ENCODE data around the gene MFAP5. TPM values are rescaled to one million over a fixed set of nuclear protein-coding genes. Genes with fewer than 3 reads are reported as not detected.

Gene MFAP5
- total RNA-seq, 1 donor from 2014 or later = 105 TPM

DNA sequence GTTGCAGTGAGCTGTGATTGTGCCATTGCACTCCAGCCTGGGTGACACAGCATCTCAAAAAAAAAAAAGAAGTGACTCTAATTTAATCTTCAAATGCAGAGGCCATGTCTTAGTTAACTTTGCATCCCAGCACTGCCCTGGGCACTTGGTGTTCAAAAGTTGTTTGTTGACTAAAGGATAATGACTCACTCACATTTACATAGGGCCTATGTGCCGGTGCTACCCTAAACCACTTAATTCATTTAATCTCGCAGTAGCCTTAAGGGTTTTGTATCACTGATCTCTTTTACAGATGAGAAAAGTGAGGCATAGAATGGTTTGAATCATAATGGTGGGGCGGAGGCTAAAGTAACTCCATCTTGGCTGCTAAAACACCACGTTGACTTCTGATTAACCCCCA lies 23.7 kb downstream of the MFAP5 start:
- Histone ChIP-seq H3K4me3 (ENCODE audit: insufficient read depth, low read depth, low read length) (no peak overlapping the region), H3K27ac (ENCODE audit: low read depth, low read length) (no peak overlapping the region), H3K4me1 (ENCODE audit: insufficient read depth, low read length) (no peaks in the 10 kb centered on the region), H3K9me3 (ENCODE audit: insufficient read depth, low read depth, low read length) (no peaks in the 10 kb centered on the region), H2AFZ (ENCODE audit: low read depth, low read length) (no peak overlapping the region), H3K9ac (ENCODE audit: low read length) (no peak overlapping the region), H4K20me1 (ENCODE audit: insufficient read depth, low read length) (no peaks in the 10 kb centered on the region), H3K79me2 (ENCODE audit: insufficient read depth, low read length) (no peaks in the 10 kb centered on the region), H3K27me3 (ENCODE audit: insufficient read depth, low read length) (no peaks in the 10 kb centered on the region), H3K36me3 (ENCODE audit: insufficient read depth, low read length) (no peaks in the 10 kb centered on the region), H3K4me2 (ENCODE audit: low read length) (no peak overlapping the region)
- Mint-ChIP-seq H3K27ac (ENCODE audit: unreplicated experiment) (no peak overlapping the region), H3K4me1 (ENCODE audit: low read depth, unreplicated experiment) (no peaks in the 10 kb centered on the region), H3K27me3 (ENCODE audit: low read depth, unreplicated experiment) (peaks cover 3% of the 10 kb centered on the region), H3K9me3 (ENCODE audit: unreplicated experiment) (peaks cover 4% of the 10 kb centered on the region), H3K36me3 (ENCODE audit: low read depth, unreplicated experiment) (no peaks in the 10 kb centered on the region), H3K4me3 (ENCODE audit: unreplicated experiment) (no peak overlapping the region)
- no peak for TF ChIP-seq EZH2 (IDR thresholded peaks at IDR 0.05; ENCODE audit: insufficient read depth, low read length)
- DNase-seq (ENCODE audit: low read depth) (no peak), FAIRE-seq (no peak)

DNA sequence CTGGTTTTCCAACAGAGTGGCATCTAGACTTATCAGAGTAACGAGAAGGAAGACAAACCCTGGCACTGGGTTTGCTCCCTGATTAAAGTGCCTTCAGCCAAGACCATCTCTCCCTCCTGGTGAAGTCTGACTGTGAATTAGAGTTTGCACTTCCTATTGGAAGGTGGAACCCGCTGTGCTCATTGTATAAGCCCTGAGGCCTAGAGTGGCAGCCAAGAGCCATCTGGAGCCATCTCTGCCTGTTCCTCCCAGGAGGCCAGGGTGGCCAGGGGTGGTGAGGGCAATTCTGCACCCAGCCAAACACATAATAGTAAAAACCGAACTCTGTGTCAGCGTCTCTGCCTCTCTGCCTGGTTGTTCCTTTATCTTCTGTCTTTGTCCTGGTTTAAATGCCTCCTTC lies 25.0 kb downstream of the MFAP5 start:
- Histone ChIP-seq H3K27me3 (ENCODE audit: insufficient read depth, low read length) (no peaks in the 10 kb centered on the region), H3K4me2 (ENCODE audit: low read length) (no peak overlapping the region), H2AFZ (ENCODE audit: low read depth, low read length) (no peak overlapping the region), H3K79me2 (ENCODE audit: insufficient read depth, low read length) (no peaks in the 10 kb centered on the region), H3K9me3 (ENCODE audit: insufficient read depth, low read depth, low read length) (no peaks in the 10 kb centered on the region), H3K9ac (ENCODE audit: low read length) (no peak overlapping the region), H4K20me1 (ENCODE audit: insufficient read depth, low read length) (no peaks in the 10 kb centered on the region), H3K4me3 (ENCODE audit: insufficient read depth, low read depth, low read length) (no peak overlapping the region), H3K36me3 (ENCODE audit: insufficient read depth, low read length) (no peaks in the 10 kb centered on the region), H3K27ac (ENCODE audit: low read depth, low read length) (no peak overlapping the region), H3K4me1 (ENCODE audit: insufficient read depth, low read length) (no peaks in the 10 kb centered on the region)
- Mint-ChIP-seq H3K27ac (ENCODE audit: unreplicated experiment) (no peak overlapping the region), H3K27me3 (ENCODE audit: low read depth, unreplicated experiment) (peaks cover 3% of the 10 kb centered on the region), H3K9me3 (ENCODE audit: unreplicated experiment) (peaks cover 4% of the 10 kb centered on the region), H3K4me1 (ENCODE audit: low read depth, unreplicated experiment) (no peaks in the 10 kb centered on the region), H3K36me3 (ENCODE audit: low read depth, unreplicated experiment) (no peaks in the 10 kb centered on the region), H3K4me3 (ENCODE audit: unreplicated experiment) (no peak overlapping the region)
- DNase-seq (ENCODE audit: low read depth) = no peak
- FAIRE-seq = no peak
- TF ChIP-seq EZH2 (IDR thresholded peaks at IDR 0.05; ENCODE audit: insufficient read depth, low read length) = no peak
- TF ChIP-seq, protein P1, sequence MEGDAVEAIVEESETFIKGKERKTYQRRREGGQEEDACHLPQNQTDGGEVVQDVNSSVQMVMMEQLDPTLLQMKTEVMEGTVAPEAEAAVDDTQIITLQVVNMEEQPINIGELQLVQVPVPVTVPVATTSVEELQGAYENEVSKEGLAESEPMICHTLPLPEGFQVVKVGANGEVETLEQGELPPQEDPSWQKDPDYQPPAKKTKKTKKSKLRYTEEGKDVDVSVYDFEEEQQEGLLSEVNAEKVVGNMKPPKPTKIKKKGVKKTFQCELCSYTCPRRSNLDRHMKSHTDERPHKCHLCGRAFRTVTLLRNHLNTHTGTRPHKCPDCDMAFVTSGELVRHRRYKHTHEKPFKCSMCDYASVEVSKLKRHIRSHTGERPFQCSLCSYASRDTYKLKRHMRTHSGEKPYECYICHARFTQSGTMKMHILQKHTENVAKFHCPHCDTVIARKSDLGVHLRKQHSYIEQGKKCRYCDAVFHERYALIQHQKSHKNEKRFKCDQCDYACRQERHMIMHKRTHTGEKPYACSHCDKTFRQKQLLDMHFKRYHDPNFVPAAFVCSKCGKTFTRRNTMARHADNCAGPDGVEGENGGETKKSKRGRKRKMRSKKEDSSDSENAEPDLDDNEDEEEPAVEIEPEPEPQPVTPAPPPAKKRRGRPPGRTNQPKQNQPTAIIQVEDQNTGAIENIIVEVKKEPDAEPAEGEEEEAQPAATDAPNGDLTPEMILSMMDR (IDR thresholded peaks at IDR 0.05; ENCODE audit: insufficient read depth, low read depth, low read length) = no peak

DNA sequence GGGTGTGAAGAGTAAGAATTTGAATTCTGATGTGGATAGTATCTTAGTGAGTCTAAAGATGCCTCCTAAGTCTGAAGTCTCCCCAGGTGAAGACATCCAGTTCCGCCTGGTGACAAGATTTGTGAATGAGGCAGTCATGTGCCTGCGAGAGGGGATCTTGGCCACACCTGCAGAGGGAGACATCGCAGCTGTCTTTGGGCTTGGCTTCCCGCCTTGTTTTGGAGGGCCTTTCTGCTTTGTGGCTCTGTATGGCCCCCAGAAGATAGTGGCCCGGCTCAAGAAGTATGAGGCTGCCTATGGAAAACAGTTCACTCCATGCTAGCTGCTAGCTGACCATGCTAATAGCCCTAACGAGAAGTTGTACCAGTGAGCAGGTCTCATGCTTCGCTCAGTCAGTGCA lies 25.4 kb downstream of the MFAP5 start:
- Histone ChIP-seq H2AFZ (ENCODE audit: low read depth, low read length) (no peak overlapping the region), H3K4me3 (ENCODE audit: insufficient read depth, low read depth, low read length) (no peak overlapping the region), H3K27me3 (ENCODE audit: insufficient read depth, low read length) (no peaks in the 10 kb centered on the region), H3K9ac (ENCODE audit: low read length) (no peak overlapping the region), H3K4me2 (ENCODE audit: low read length) (no peak overlapping the region), H3K9me3 (ENCODE audit: insufficient read depth, low read depth, low read length) (no peaks in the 10 kb centered on the region), H3K36me3 (ENCODE audit: insufficient read depth, low read length) (no peaks in the 10 kb centered on the region), H3K79me2 (ENCODE audit: insufficient read depth, low read length) (no peaks in the 10 kb centered on the region), H4K20me1 (ENCODE audit: insufficient read depth, low read length) (no peaks in the 10 kb centered on the region), H3K27ac (ENCODE audit: low read depth, low read length) (no peak overlapping the region), H3K4me1 (ENCODE audit: insufficient read depth, low read length) (no peaks in the 10 kb centered on the region)
- no peaks in the 10 kb centered on the region for H3K4me1 Mint-ChIP-seq (ENCODE audit: low read depth, unreplicated experiment)
- peaks cover 4% of the 10 kb centered on the region for H3K9me3 Mint-ChIP-seq (ENCODE audit: unreplicated experiment)
- TF ChIP-seq, protein P1 (IDR thresholded peaks at IDR 0.05; ENCODE audit: insufficient read depth, low read depth, low read length) = no peak
- TF ChIP-seq EZH2 (IDR thresholded peaks at IDR 0.05; ENCODE audit: insufficient read depth, low read length) = no peak
- no peaks in the 10 kb centered on the region for H3K36me3 Mint-ChIP-seq (ENCODE audit: low read depth, unreplicated experiment)
- peaks cover 3% of the 10 kb centered on the region for H3K27me3 Mint-ChIP-seq (ENCODE audit: low read depth, unreplicated experiment)
- H3K4me3 Mint-ChIP-seq (ENCODE audit: unreplicated experiment) = no peak overlapping the region
- H3K27ac Mint-ChIP-seq (ENCODE audit: unreplicated experiment) = no peak overlapping the region
- DNase-seq (ENCODE audit: low read depth) (no peak), FAIRE-seq (no peak)
